Measurements from ENCODE around the gene RAB43.

RAB43 gene

GRCh38 chr3:129106866-129107565 is 14.6 kb downstream of the RAB43 start:
- Histone ChIP-seq H2BK15ac (ENCODE audit: low read length) (no peak overlapping the region), H3K4me1 (ENCODE audit: control insufficient read depth in 2 of 2, insufficient read depth in 1 of 2, low read depth in 1 of 2, low read length in 2 of 2) (peaks cover 0 to 4% of the 10 kb centered on the region in 2 donors), H3K27ac (replicated peaks; ENCODE audit: low read length) (no peak overlapping the region), H3K18ac (ENCODE audit: low read length) (no peak overlapping the region), H3K27me3 (ENCODE audit: control insufficient read depth in 3 of 3, insufficient read depth in 3 of 3, low read depth in 1 of 3, low read length in 3 of 3) (no peaks in the 10 kb centered on the region), H3K36me3 (replicated peaks in 1 of 2; ENCODE audit: control insufficient read depth in 2 of 2, insufficient read depth in 2 of 2, low read length in 2 of 2) (peaks cover 0 to 22% of the 10 kb centered on the region in 2 donors), H3K4ac (ENCODE audit: low read length) (no peak overlapping the region), H2BK5ac (ENCODE audit: low read length) (no peak overlapping the region), H2AFZ (ENCODE audit: low read length) (no peak overlapping the region), H3K9ac (ENCODE audit: low read depth, low read length, poor library complexity) (no peak overlapping the region), H2AK5ac (ENCODE audit: low read depth, low read length) (no peak overlapping the region), H3K14ac (ENCODE audit: low read length) (no peak overlapping the region), H3K9me3 (replicated peaks in 1 of 2; ENCODE audit: control insufficient read depth in 2 of 2, insufficient read depth in 1 of 2, low read depth in 1 of 2, low read length in 2 of 2) (no peaks in the 10 kb centered on the region), H2BK120ac (ENCODE audit: low read depth, low read length) (no peak overlapping the region), H3K23ac (ENCODE audit: low read depth, low read length, poor library complexity) (no peak overlapping the region), H4K91ac (ENCODE audit: low read depth, low read length, poor library complexity) (no peak overlapping the region), H3K4me2 (ENCODE audit: insufficient read depth, low read length, poor library complexity, severe bottlenecking) (no peak overlapping the region), H3K79me1 (ENCODE audit: low read depth, low read length) (peaks cover 4% of the 10 kb centered on the region), H3K4me3 (ENCODE audit: low read length in 2 of 2) (no peak overlapping the region), H4K8ac (ENCODE audit: low read depth, low read length) (no peak overlapping the region), H2BK12ac (ENCODE audit: low read length) (no peak overlapping the region)
- no peak for DNase-seq (ENCODE audit: low spot score)
- no CpG with 5 or more reads among the region's 19 CpGs for WGBS, 2 donors (ENCODE audit: extremely low coverage in 2 of 2, insufficient read length in 2 of 2, insufficient replicate concordance in 1 of 2)

GRCh38 chr3:129106320-129106719 is 15.3 kb downstream of the RAB43 start:
- H2AK5ac ChIP-seq (ENCODE audit: low read depth, low read length) = no peak overlapping the region
- H4K8ac ChIP-seq (ENCODE audit: low read depth, low read length) = no peak overlapping the region
- no peak overlapping the region for H3K4me2 ChIP-seq (ENCODE audit: insufficient read depth, low read length, poor library complexity, severe bottlenecking)
- no peak overlapping the region for H3K9ac ChIP-seq (ENCODE audit: low read depth, low read length, poor library complexity)
- no peak overlapping the region for H3K27ac ChIP-seq (replicated peaks; ENCODE audit: low read length)
- H3K18ac ChIP-seq (ENCODE audit: low read length) = no peak overlapping the region
- no peak overlapping the region for H2BK120ac ChIP-seq (ENCODE audit: low read depth, low read length)
- H3K36me3 ChIP-seq (replicated peaks in 1 of 2; ENCODE audit: control insufficient read depth in 2 of 2, insufficient read depth in 2 of 2, low read length in 2 of 2) = peaks cover 3 to 22% of the 10 kb centered on the region in 2 donors
- H2BK12ac ChIP-seq (ENCODE audit: low read length) = no peak overlapping the region
- H3K4ac ChIP-seq (ENCODE audit: low read length) = no peak overlapping the region
- peak overlapping the region in 1 of 2 donors; percentile 43 for H3K4me3 ChIP-seq (ENCODE audit: low read length in 2 of 2)
- H2AFZ ChIP-seq (ENCODE audit: low read length) = no peak overlapping the region
- H3K23ac ChIP-seq (ENCODE audit: low read depth, low read length, poor library complexity) = peak overlapping the region; percentile 58
- H3K27me3 ChIP-seq (ENCODE audit: control insufficient read depth in 3 of 3, insufficient read depth in 3 of 3, low read depth in 1 of 3, low read length in 3 of 3) = no peaks in the 10 kb centered on the region
- H3K79me1 ChIP-seq (ENCODE audit: low read depth, low read length) = peaks cover 4% of the 10 kb centered on the region
- no peak overlapping the region for H2BK5ac ChIP-seq (ENCODE audit: low read length)
- H3K9me3 ChIP-seq (replicated peaks in 1 of 2; ENCODE audit: control insufficient read depth in 2 of 2, insufficient read depth in 1 of 2, low read depth in 1 of 2, low read length in 2 of 2) = peaks cover 0 to 2% of the 10 kb centered on the region in 2 donors
- no CpG with 5 or more reads among the region's 5 CpGs for WGBS, 2 donors (ENCODE audit: extremely low coverage in 2 of 2, insufficient read length in 2 of 2, insufficient replicate concordance in 1 of 2)
- no peak overlapping the region for H4K91ac ChIP-seq (ENCODE audit: low read depth, low read length, poor library complexity)
- no peak for DNase-seq (ENCODE audit: low spot score)
- peaks cover 0 to 4% of the 10 kb centered on the region in 2 donors for H3K4me1 ChIP-seq (ENCODE audit: control insufficient read depth in 2 of 2, insufficient read depth in 1 of 2, low read depth in 1 of 2, low read length in 2 of 2)
- no peak overlapping the region for H3K14ac ChIP-seq (ENCODE audit: low read length)
- H2BK15ac ChIP-seq (ENCODE audit: low read length) = no peak overlapping the region

GRCh38 chr3:129105862-129106261 is 15.7 kb downstream of the RAB43 start:
- Histone ChIP-seq H4K8ac (ENCODE audit: low read depth, low read length) (no peak overlapping the region), H3K9ac (ENCODE audit: low read depth, low read length, poor library complexity) (no peak overlapping the region), H3K4me2 (ENCODE audit: insufficient read depth, low read length, poor library complexity, severe bottlenecking) (no peak overlapping the region), H3K4me3 (ENCODE audit: low read length in 2 of 2) (no peak overlapping the region), H2BK120ac (ENCODE audit: low read depth, low read length) (no peak overlapping the region), H3K9me3 (replicated peaks in 1 of 2; ENCODE audit: control insufficient read depth in 2 of 2, insufficient read depth in 1 of 2, low read depth in 1 of 2, low read length in 2 of 2) (peaks cover 0 to 2% of the 10 kb centered on the region in 2 donors), H3K14ac (ENCODE audit: low read length) (no peak overlapping the region), H2AK5ac (ENCODE audit: low read depth, low read length) (no peak overlapping the region), H3K36me3 (replicated peaks in 1 of 2; ENCODE audit: control insufficient read depth in 2 of 2, insufficient read depth in 2 of 2, low read length in 2 of 2) (peaks cover 3 to 21% of the 10 kb centered on the region in 2 donors), H2BK12ac (ENCODE audit: low read length) (no peak overlapping the region), H3K27ac (replicated peaks; ENCODE audit: low read length) (no peak overlapping the region), H2BK15ac (ENCODE audit: low read length) (no peak overlapping the region), H3K79me1 (ENCODE audit: low read depth, low read length) (peaks cover 4% of the 10 kb centered on the region), H2AFZ (ENCODE audit: low read length) (no peak overlapping the region), H3K18ac (ENCODE audit: low read length) (no peak overlapping the region), H3K27me3 (ENCODE audit: control insufficient read depth in 3 of 3, insufficient read depth in 3 of 3, low read depth in 1 of 3, low read length in 3 of 3) (no peaks in the 10 kb centered on the region), H3K4ac (ENCODE audit: low read length) (no peak overlapping the region), H3K4me1 (ENCODE audit: control insufficient read depth in 2 of 2, insufficient read depth in 1 of 2, low read depth in 1 of 2, low read length in 2 of 2) (peaks cover 0 to 4% of the 10 kb centered on the region in 2 donors), H2BK5ac (ENCODE audit: low read length) (no peak overlapping the region), H3K23ac (ENCODE audit: low read depth, low read length, poor library complexity) (no peak overlapping the region), H4K91ac (ENCODE audit: low read depth, low read length, poor library complexity) (no peak overlapping the region)
- DNase-seq (ENCODE audit: low spot score) = no peak
- WGBS, 2 donors (ENCODE audit: extremely low coverage in 2 of 2, insufficient read length in 2 of 2, insufficient replicate concordance in 1 of 2) = no CpG with 5 or more reads among the region's 4 CpGs

- Histone ChIP-seq H3K9ac (ENCODE audit: low read depth, low read length, poor library complexity) (no peak overlapping the region), H4K8ac (ENCODE audit: low read depth, low read length) (no peak overlapping the region), H2BK12ac (ENCODE audit: low read length) (no peak overlapping the region), H2BK120ac (ENCODE audit: low read depth, low read length) (no peak overlapping the region), H3K4me1 (ENCODE audit: control insufficient read depth in 2 of 2, insufficient read depth in 1 of 2, low read depth in 1 of 2, low read length in 2 of 2) (peaks cover 0 to 4% of the 10 kb centered on the region in 2 donors), H2AK5ac (ENCODE audit: low read depth, low read length) (no peak overlapping the region), H3K18ac (ENCODE audit: low read length) (no peak overlapping the region), H3K27me3 (ENCODE audit: control insufficient read depth in 3 of 3, insufficient read depth in 3 of 3, low read depth in 1 of 3, low read length in 3 of 3) (no peaks in the 10 kb centered on the region), H4K91ac (ENCODE audit: low read depth, low read length, poor library complexity) (no peak overlapping the region), H2BK15ac (ENCODE audit: low read length) (no peak overlapping the region), H3K9me3 (replicated peaks in 1 of 2; ENCODE audit: control insufficient read depth in 2 of 2, insufficient read depth in 1 of 2, low read depth in 1 of 2, low read length in 2 of 2) (peaks cover 0 to 2% of the 10 kb centered on the region in 2 donors), H2BK5ac (ENCODE audit: low read length) (no peak overlapping the region), H3K79me1 (ENCODE audit: low read depth, low read length) (peaks cover 4% of the 10 kb centered on the region), H3K4ac (ENCODE audit: low read length) (no peak overlapping the region), H3K14ac (ENCODE audit: low read length) (no peak overlapping the region), H2AFZ (ENCODE audit: low read length) (no peak overlapping the region), H3K27ac (replicated peaks; ENCODE audit: low read length) (no peak overlapping the region), H3K4me3 (ENCODE audit: low read length in 2 of 2) (no peak overlapping the region), H3K36me3 (replicated peaks in 1 of 2; ENCODE audit: control insufficient read depth in 2 of 2, insufficient read depth in 2 of 2, low read length in 2 of 2) (peaks cover 3 to 11% of the 10 kb centered on the region in 2 donors), H3K23ac (ENCODE audit: low read depth, low read length, poor library complexity) (no peak overlapping the region), H3K4me2 (ENCODE audit: insufficient read depth, low read length, poor library complexity, severe bottlenecking) (no peak overlapping the region)
- no CpG with 5 or more reads among the region's 6 CpGs for WGBS, 2 donors (ENCODE audit: extremely low coverage in 2 of 2, insufficient read length in 2 of 2, insufficient replicate concordance in 1 of 2)
- no peak for DNase-seq (ENCODE audit: low spot score)
These were observed 17.0 kb downstream of the RAB43 start for GRCh38 chr3:129104498-129105079.
